Measurements from ENCODE around the gene CDC20. TPM values are rescaled to one million over a fixed set of nuclear protein-coding genes. Genes with fewer than 3 reads are reported as not detected.
A peak's percentile ranks its signal among the peaks of the same experiment; 100 is the strongest.

CDC20 gene
- total and polyA plus RNA-seq, 2 donors from 2014 or later: 2.7 to 3.9 TPM

GRCh38 chr1:43363283-43363934, 4.6 kb downstream of the CDC20 start:
- intact Hi-C loops (cut with DNase I): no loop called here
- FAIRE-seq (no peak), DNase-seq (no peak)
- H3K4me1 ChIP-seq (ENCODE audit: control insufficient read depth in 2 of 3, insufficient read depth in 2 of 3, low read depth in 1 of 3, low read length in 3 of 3): peaks cover 0 to 18% (median 5%) of the 10 kb centered on the region in 3 donors
- H3K36me3 ChIP-seq (ENCODE audit: control insufficient read depth in 2 of 3, insufficient read depth in 3 of 3, low read length in 3 of 3): peaks cover 4 to 28% (median 18%) of the 10 kb centered on the region in 3 donors
- H3K9ac ChIP-seq (ENCODE audit: low read length in 3 of 3): no peak overlapping the region
- H3K27ac ChIP-seq (ENCODE audit: low read depth in 2 of 2, low read length in 2 of 2): no peak overlapping the region
- TF ChIP-seq, protein P1, sequence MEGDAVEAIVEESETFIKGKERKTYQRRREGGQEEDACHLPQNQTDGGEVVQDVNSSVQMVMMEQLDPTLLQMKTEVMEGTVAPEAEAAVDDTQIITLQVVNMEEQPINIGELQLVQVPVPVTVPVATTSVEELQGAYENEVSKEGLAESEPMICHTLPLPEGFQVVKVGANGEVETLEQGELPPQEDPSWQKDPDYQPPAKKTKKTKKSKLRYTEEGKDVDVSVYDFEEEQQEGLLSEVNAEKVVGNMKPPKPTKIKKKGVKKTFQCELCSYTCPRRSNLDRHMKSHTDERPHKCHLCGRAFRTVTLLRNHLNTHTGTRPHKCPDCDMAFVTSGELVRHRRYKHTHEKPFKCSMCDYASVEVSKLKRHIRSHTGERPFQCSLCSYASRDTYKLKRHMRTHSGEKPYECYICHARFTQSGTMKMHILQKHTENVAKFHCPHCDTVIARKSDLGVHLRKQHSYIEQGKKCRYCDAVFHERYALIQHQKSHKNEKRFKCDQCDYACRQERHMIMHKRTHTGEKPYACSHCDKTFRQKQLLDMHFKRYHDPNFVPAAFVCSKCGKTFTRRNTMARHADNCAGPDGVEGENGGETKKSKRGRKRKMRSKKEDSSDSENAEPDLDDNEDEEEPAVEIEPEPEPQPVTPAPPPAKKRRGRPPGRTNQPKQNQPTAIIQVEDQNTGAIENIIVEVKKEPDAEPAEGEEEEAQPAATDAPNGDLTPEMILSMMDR (IDR thresholded peaks at IDR 0.05; ENCODE audit: borderline replicate concordance, extremely low read depth, insufficient read depth): no peak
- no peak overlapping the region for H3K4me3 ChIP-seq (ENCODE audit: low read length in 3 of 3)
- H3K27me3 ChIP-seq (ENCODE audit: control insufficient read depth, insufficient read depth, low read length): no peaks in the 10 kb centered on the region
- H3K9me3 ChIP-seq (ENCODE audit: control insufficient read depth in 2 of 3, insufficient read depth in 1 of 3, low read length in 3 of 3): no peaks in the 10 kb centered on the region

DNA sequence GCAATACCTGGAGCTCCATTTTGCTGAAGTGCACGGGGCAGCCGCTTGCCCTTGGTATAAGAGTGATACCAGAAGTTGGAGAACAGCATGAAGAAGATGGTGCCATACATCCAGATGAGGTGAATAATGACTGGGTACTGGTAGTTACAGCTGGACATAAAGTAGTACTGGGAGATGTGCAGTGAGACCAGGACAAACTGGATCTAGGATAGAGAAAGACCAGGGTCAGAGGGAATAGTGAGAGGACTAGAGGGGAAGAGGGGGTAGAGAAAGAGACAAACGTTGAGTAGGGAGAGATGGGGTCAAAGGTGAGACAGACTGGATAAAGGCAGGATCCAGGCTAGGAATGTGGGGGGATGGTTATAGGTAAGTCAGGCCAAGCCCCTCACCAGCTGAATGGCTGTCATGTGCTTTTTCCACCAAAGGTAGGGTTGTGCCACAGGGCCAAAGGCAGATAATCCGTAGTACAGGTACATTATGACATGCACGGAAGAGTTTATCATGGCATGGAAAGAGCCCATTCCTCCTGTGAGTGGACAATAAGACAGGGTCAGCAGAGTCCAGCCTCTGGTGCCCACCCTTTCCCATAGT, 5.2 kb downstream of the CDC20 start:
- Histone ChIP-seq H3K9ac (ENCODE audit: low read length in 3 of 3) (no peak overlapping the region), H3K27me3 (ENCODE audit: control insufficient read depth, insufficient read depth, low read length) (no peaks in the 10 kb centered on the region), H3K9me3 (ENCODE audit: control insufficient read depth in 2 of 3, insufficient read depth in 1 of 3, low read length in 3 of 3) (no peaks in the 10 kb centered on the region), H3K4me3 (ENCODE audit: low read length in 3 of 3) (no peak overlapping the region), H3K27ac (ENCODE audit: low read depth in 2 of 2, low read length in 2 of 2) (no peak overlapping the region), H3K4me1 (ENCODE audit: control insufficient read depth in 2 of 3, insufficient read depth in 2 of 3, low read depth in 1 of 3, low read length in 3 of 3) (peaks cover 0 to 22% (median 8%) of the 10 kb centered on the region in 3 donors), H3K36me3 (ENCODE audit: control insufficient read depth in 2 of 3, insufficient read depth in 3 of 3, low read length in 3 of 3) (peaks cover 4 to 28% (median 18%) of the 10 kb centered on the region in 3 donors)
- intact Hi-C loops (cut with DNase I): no loop called here
- FAIRE-seq (no peak), DNase-seq (no peak)
- TF ChIP-seq, protein P1 (IDR thresholded peaks at IDR 0.05; ENCODE audit: borderline replicate concordance, extremely low read depth, insufficient read depth): no peak

DNA sequence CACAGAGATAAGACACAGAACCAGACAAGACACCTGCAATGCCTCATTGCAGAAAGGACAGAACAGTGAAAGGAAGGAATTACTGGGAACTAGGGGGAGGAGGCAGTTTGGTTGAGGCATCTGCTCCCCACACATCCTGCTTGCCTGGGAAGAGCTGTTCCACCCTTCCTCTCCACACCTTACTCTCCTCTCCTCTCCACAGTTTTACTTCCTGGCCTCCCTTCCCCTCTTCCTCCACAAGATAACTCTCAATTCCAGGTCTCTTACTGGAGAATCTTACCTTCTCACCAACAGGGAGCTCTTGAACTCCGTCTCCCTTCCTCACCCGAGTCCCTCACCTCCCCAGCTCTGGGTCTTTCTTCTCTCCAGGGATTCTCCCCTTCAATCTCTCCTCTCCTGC, 6.9 kb downstream of the CDC20 start:
- intact Hi-C loops (cut with DNase I): no loop called here
- FAIRE-seq (no peak), DNase-seq (no peak)
- peak overlapping the region in 1 of 3 donors; percentile 16 for H3K9ac ChIP-seq (ENCODE audit: low read length in 3 of 3)
- peak overlapping the region in 1 of 3 donors; percentile 3 for H3K4me3 ChIP-seq (ENCODE audit: low read length in 3 of 3)
- H3K27ac ChIP-seq (ENCODE audit: low read depth in 2 of 2, low read length in 2 of 2): no peak overlapping the region
- peaks cover 4 to 28% (median 18%) of the 10 kb centered on the region in 3 donors for H3K36me3 ChIP-seq (ENCODE audit: control insufficient read depth in 2 of 3, insufficient read depth in 3 of 3, low read length in 3 of 3)
- TF ChIP-seq, protein P1 (IDR thresholded peaks at IDR 0.05; ENCODE audit: borderline replicate concordance, extremely low read depth, insufficient read depth): no peak
- peaks cover 0 to 22% (median 8%) of the 10 kb centered on the region in 3 donors for H3K4me1 ChIP-seq (ENCODE audit: control insufficient read depth in 2 of 3, insufficient read depth in 2 of 3, low read depth in 1 of 3, low read length in 3 of 3)
- no peaks in the 10 kb centered on the region for H3K27me3 ChIP-seq (ENCODE audit: control insufficient read depth, insufficient read depth, low read length)
- no peaks in the 10 kb centered on the region for H3K9me3 ChIP-seq (ENCODE audit: control insufficient read depth in 2 of 3, insufficient read depth in 1 of 3, low read length in 3 of 3)

All from kidney (tissue), 14 donors.